ENCODE data around the gene HFM1. TPM values are rescaled to one million over a fixed set of nuclear protein-coding genes. Genes with fewer than 3 reads are reported as not detected.
"Not testable (repeated sequence)": the region's sequence is repeated elsewhere in the genome, so short reads cannot be mapped to it uniquely, and the experiment has no call there.

HFM1 gene
- total and polyA plus RNA-seq, 2 experiments from 2014 or later = 1.5 to 5.2 TPM

DNA sequence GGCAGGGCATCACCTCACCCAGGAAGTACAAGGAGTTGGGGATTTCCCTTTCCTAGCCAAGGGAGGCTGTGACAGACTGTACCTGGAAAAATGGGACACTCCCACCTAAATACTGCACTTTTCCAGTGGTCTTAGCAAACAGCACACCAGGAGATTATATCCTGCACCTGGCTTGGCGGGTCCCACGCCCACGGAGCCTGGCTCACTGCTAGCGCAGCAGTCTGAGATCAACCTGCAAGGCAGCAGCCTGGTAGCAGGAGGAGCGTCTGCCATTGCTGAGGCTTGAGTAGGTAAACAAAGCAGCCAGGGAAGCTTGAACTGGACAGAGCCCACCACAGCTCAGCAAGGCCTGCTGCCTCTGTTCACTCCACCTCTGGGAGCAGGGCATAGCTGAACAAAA, 37.3 kb upstream of the HFM1 start:
- not testable (repeated sequence) for H4K20me1 ChIP-seq (replicated peaks; ENCODE audit: insufficient read depth); H3K9me2 ChIP-seq (ENCODE audit: insufficient read depth); H2AFZ ChIP-seq; H3K36me3 ChIP-seq (ENCODE audit: insufficient read depth); H3K79me2 ChIP-seq (replicated peaks; ENCODE audit: insufficient read depth); H3K27me3 ChIP-seq (ENCODE audit: insufficient read depth); DNase-seq (ENCODE audit: low spot score); H3K4me3 ChIP-seq; ATAC-seq; H3K36me3 Mint-ChIP-seq (ENCODE audit: low read depth); H3K27ac Mint-ChIP-seq; H3K4me1 Mint-ChIP-seq; H3K27me3 Mint-ChIP-seq (ENCODE audit: insufficient read depth, low read depth, poor library complexity); H3K27ac ChIP-seq (ENCODE audit: low read depth); H3K4me2 ChIP-seq; H3K4me1 ChIP-seq (ENCODE audit: insufficient read depth); H3K4me3 Mint-ChIP-seq; H3F3A ChIP-seq (replicated peaks; ENCODE audit: low read depth)
- peaks cover 29% of the 10 kb centered on the region for H3K9me3 Mint-ChIP-seq

DNA sequence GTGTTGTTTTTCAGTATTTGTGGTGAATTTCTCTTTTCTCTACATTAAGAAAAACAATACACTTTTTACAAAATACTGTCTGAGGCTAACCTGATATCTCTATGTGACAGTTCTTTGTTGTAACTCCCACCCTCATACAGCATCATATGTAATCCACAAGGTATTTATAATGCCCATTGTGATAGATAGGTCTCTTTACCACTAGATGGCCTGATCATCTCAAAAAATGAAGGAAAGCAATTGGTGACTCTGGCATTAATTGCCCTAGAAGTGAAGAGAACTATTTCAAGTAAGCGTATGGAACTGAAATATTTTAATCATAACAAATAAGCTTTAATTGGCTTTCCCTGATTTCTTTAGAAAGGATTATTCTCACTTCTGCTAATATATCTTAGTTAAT, 36.2 kb upstream of the HFM1 start:
- H3K4me1 ChIP-seq (ENCODE audit: insufficient read depth) = no peaks in the 10 kb centered on the region
- no peaks in the 10 kb centered on the region for H3K27me3 ChIP-seq (ENCODE audit: insufficient read depth)
- no peak overlapping the region for H3K4me3 Mint-ChIP-seq
- H3K4me1 Mint-ChIP-seq = no peaks in the 10 kb centered on the region
- H3K36me3 ChIP-seq (ENCODE audit: insufficient read depth) = no peaks in the 10 kb centered on the region
- no peak for DNase-seq (ENCODE audit: low spot score)
- H3K27ac Mint-ChIP-seq = no peak overlapping the region
- H3K4me2 ChIP-seq = no peak overlapping the region
- no peak for TF ChIP-seq CREB1 (CRISPR knock-in tag; IDR thresholded peaks at IDR 0.05; ENCODE audit: low read depth)
- TF ChIP-seq POLR2AphosphoS5 (IDR thresholded peaks at IDR 0.05; ENCODE audit: low read depth) = no peak
- no peak for TF ChIP-seq EZH2phosphoT487 (IDR thresholded peaks at IDR 0.05; ENCODE audit: unreplicated experiment)
- no peak for TF ChIP-seq ZNF114 (CRISPR knock-in tag; IDR thresholded peaks at IDR 0.05)
- no peak for ATAC-seq
- H3K27me3 Mint-ChIP-seq (ENCODE audit: insufficient read depth, low read depth, poor library complexity) = no peaks in the 10 kb centered on the region
- H3K27ac ChIP-seq (ENCODE audit: low read depth) = no peak overlapping the region
- no peaks in the 10 kb centered on the region for H3K9me2 ChIP-seq (ENCODE audit: insufficient read depth)
- H3F3A ChIP-seq (replicated peaks; ENCODE audit: low read depth) = no peaks in the 10 kb centered on the region
- no peaks in the 10 kb centered on the region for H4K20me1 ChIP-seq (replicated peaks; ENCODE audit: insufficient read depth)
- peaks cover 29% of the 10 kb centered on the region for H3K9me3 Mint-ChIP-seq
- H3K4me3 ChIP-seq = no peak overlapping the region
- no peak overlapping the region for H2AFZ ChIP-seq
- no peaks in the 10 kb centered on the region for H3K79me2 ChIP-seq (replicated peaks; ENCODE audit: insufficient read depth)
- peaks cover 8% of the 10 kb centered on the region; the same call in 1 of the 3 replicates for H3K36me3 Mint-ChIP-seq (ENCODE audit: low read depth)

DNA sequence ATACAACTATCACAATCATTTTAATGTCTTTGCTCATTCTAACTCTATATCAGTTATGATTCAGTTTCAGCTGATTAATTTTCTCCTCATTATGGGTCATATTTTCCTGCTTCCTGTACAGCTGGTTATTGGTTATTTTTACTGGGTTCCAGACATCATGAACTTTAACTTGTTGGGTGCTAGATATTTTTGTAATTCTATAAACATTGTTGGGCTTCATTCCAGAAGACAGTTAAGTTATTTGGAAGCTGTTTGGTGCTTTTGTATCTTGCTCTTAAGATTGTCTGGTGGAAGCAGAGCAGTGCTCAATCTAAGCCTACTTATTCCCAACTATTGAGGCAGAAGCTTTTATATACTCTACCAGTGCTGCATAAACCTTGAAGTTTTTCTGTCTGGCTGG, 34.4 kb upstream of the HFM1 start:
- no peaks in the 10 kb centered on the region for H3K36me3 ChIP-seq (ENCODE audit: insufficient read depth)
- H3K27me3 ChIP-seq (ENCODE audit: insufficient read depth) = no peaks in the 10 kb centered on the region
- Mint-ChIP-seq H3K9me3 (peaks cover 29% of the 10 kb centered on the region), H3K36me3 (ENCODE audit: low read depth) (peaks cover 8% of the 10 kb centered on the region; the same call in 1 of the 3 replicates), H3K27me3 (ENCODE audit: insufficient read depth, low read depth, poor library complexity) (no peaks in the 10 kb centered on the region), H3K27ac (no peak overlapping the region), H3K4me1 (no peaks in the 10 kb centered on the region), H3K4me3 (no peak overlapping the region)
- no peaks in the 10 kb centered on the region for H3F3A ChIP-seq (replicated peaks; ENCODE audit: low read depth)
- no peaks in the 10 kb centered on the region for H3K79me2 ChIP-seq (replicated peaks; ENCODE audit: insufficient read depth)
- no peak for TF ChIP-seq NANOG (IDR thresholded peaks at IDR 0.05; ENCODE audit: borderline replicate concordance)
- TF ChIP-seq, protein P1, sequence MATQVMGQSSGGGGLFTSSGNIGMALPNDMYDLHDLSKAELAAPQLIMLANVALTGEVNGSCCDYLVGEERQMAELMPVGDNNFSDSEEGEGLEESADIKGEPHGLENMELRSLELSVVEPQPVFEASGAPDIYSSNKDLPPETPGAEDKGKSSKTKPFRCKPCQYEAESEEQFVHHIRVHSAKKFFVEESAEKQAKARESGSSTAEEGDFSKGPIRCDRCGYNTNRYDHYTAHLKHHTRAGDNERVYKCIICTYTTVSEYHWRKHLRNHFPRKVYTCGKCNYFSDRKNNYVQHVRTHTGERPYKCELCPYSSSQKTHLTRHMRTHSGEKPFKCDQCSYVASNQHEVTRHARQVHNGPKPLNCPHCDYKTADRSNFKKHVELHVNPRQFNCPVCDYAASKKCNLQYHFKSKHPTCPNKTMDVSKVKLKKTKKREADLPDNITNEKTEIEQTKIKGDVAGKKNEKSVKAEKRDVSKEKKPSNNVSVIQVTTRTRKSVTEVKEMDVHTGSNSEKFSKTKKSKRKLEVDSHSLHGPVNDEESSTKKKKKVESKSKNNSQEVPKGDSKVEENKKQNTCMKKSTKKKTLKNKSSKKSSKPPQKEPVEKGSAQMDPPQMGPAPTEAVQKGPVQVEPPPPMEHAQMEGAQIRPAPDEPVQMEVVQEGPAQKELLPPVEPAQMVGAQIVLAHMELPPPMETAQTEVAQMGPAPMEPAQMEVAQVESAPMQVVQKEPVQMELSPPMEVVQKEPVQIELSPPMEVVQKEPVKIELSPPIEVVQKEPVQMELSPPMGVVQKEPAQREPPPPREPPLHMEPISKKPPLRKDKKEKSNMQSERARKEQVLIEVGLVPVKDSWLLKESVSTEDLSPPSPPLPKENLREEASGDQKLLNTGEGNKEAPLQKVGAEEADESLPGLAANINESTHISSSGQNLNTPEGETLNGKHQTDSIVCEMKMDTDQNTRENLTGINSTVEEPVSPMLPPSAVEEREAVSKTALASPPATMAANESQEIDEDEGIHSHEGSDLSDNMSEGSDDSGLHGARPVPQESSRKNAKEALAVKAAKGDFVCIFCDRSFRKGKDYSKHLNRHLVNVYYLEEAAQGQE (IDR thresholded peaks at IDR 0.05; ENCODE audit: unreplicated experiment) = no peak
- TF ChIP-seq JUNB (IDR thresholded peaks at IDR 0.05; ENCODE audit: unreplicated experiment) = no peak
- TF ChIP-seq POLR2AphosphoS5 (IDR thresholded peaks at IDR 0.05; ENCODE audit: low read depth) = no peak
- TF ChIP-seq EZH2phosphoT487 (IDR thresholded peaks at IDR 0.05; ENCODE audit: unreplicated experiment) = no peak
- TF ChIP-seq EZH2 (IDR thresholded peaks at IDR 0.05; ENCODE audit: low read depth, unreplicated experiment) = no peak
- H3K9me2 ChIP-seq (ENCODE audit: insufficient read depth) = no peaks in the 10 kb centered on the region
- no peaks in the 10 kb centered on the region for H4K20me1 ChIP-seq (replicated peaks; ENCODE audit: insufficient read depth)
- H3K4me1 ChIP-seq (ENCODE audit: insufficient read depth) = no peaks in the 10 kb centered on the region
- H3K4me3 ChIP-seq = no peak overlapping the region
- ATAC-seq (no peak), DNase-seq (ENCODE audit: low spot score) (no peak)
- H2AFZ ChIP-seq = no peak overlapping the region
- no peak overlapping the region for H3K27ac ChIP-seq (ENCODE audit: low read depth)
- no peak overlapping the region for H3K4me2 ChIP-seq

All from GM23338 (cell line).